Left colon (tissue), 2 donors: ENCODE data around the gene KIR3DL1. TPM values are rescaled to one million over a fixed set of nuclear protein-coding genes. Genes with fewer than 3 reads are reported as not detected.
"Not testable (repeated sequence)": the region's sequence is repeated elsewhere in the genome, so short reads cannot be mapped to it uniquely, and the experiment has no call there.

Experiments used
- ATAC-seq: fragments of 200-7000 bp; cut with Tn5 transposase; one replicate; pipeline ENCODE4 v1.9.1; 2020; ENCODE audit warnings: mild to moderate bottlenecking, moderate library complexity
- DNase-seq, 2 donors: peaks; one replicate each; pipeline ENCODE4 v3.0.0-alpha.2; 2020
- intact Hi-C, 2 donors: fragments of 100-400 bp; cut with DNase I in 1 of 2; cut with micrococcal nuclease in 1 of 2; formaldehyde crosslinking; loops; one replicate each; pipeline versions ENCODE4 v1.11.2 to v1.14.0; 2022; cut with DNase I, micrococcal nuclease
- total RNA-seq, 2 donors: library from RNA; stranded (reverse); fragmentation: NEBNext Ultra II Directional; extraction: Animal tissue kit (Norgen Biotek cat#: 25700); gene quantifications; one replicate each; pipeline ENCODE4 v1.2.1, GENCODE V29; 2021
- donor health status: DM: no; HTN: no; CAD: no.
- donor health status: DM: yes; HTN: yes; CAD: no.

Gene KIR3DL1
- total RNA-seq, 2 donors from 2014 or later: not detected

GRCh38 chr19:54805665-54806515 is 10.4 kb upstream of the KIR3DL1 start:
- DNase-seq (no peak), ATAC-seq (no peak)
- intact Hi-C loops: no loop called here

- DNase-seq (no peak), ATAC-seq (no peak)
- intact Hi-C loops: no loop called here
Measured at GRCh38 chr19:54806516-54806838, 9.8 kb upstream of the KIR3DL1 start.

- intact Hi-C loops, ATAC-seq, DNase-seq: not testable (repeated sequence)
Measured at GRCh38 chr19:54814571-54814970, 1.7 kb upstream of the KIR3DL1 start.

- DNase-seq: no peak
- ATAC-seq: no peak
- intact Hi-C loops: no loop called here
Measured at GRCh38 chr19:54817670-54818536, 1.6 kb downstream of the KIR3DL1 start.

- intact Hi-C loops, ATAC-seq, DNase-seq: not testable (repeated sequence)
Measured at GRCh38 chr19:54824416-54824815, 8.1 kb downstream of the KIR3DL1 start.

- intact Hi-C loops, ATAC-seq: not testable (repeated sequence)
Measured at GRCh38 chr19:54825326-54825725, 9.1 kb downstream of the KIR3DL1 start.

GRCh38 chr19:54828064-54828463 is 11.8 kb downstream of the KIR3DL1 start:
- ATAC-seq, DNase-seq, intact Hi-C loops: not testable (repeated sequence)

More at GRCh38 chr19:54825326-54825725, 9.1 kb downstream of the KIR3DL1 start:
- not testable (repeated sequence) for DNase-seq

- DNase-seq, intact Hi-C loops, ATAC-seq: not testable (repeated sequence)
Measured at GRCh38 chr19:54832496-54832895, 16.2 kb downstream of the KIR3DL1 start, which contains the start of gene KIR2DS4. KIR2DS4 (plus strand) TSS chr19:54832676.

GRCh38 chr19:54835126-54835525 is 18.9 kb downstream of the KIR3DL1 start:
- DNase-seq, ATAC-seq, intact Hi-C loops: not testable (repeated sequence)

GRCh38 chr19:54837522-54837921 is 21.3 kb downstream of the KIR3DL1 start:
- ATAC-seq, DNase-seq, intact Hi-C loops: not testable (repeated sequence)

GRCh38 chr19:54843171-54843570 is 26.9 kb downstream of the KIR3DL1 start:
- DNase-seq, ATAC-seq, intact Hi-C loops: not testable (repeated sequence)

GRCh38 chr19:54850061-54850640 is 33.9 kb downstream of the KIR3DL1 start, which contains the start of gene KIR3DL2:
KIR3DL2 (plus strand) TSS chr19:54850443; CDS start chr19:54850476, 33 bp downstream.
- DNase-seq, intact Hi-C loops, ATAC-seq: not testable (repeated sequence)

- intact Hi-C loops: no loop called here
- ATAC-seq (no peak), DNase-seq (no peak)
Measured at GRCh38 chr19:54850930-54851329, 34.7 kb downstream of the KIR3DL1 start.

- ATAC-seq (no peak), DNase-seq (no peak)
- intact Hi-C loops: no loop called here
Measured at GRCh38 chr19:54851353-54851752, 35.1 kb downstream of the KIR3DL1 start.

GRCh38 chr19:54855241-54855640 is 39.0 kb downstream of the KIR3DL1 start:
- intact Hi-C loops: not testable (repeated sequence)

GRCh38 chr19:54858476-54858875 is 42.2 kb downstream of the KIR3DL1 start:
- ATAC-seq, intact Hi-C loops, DNase-seq: not testable (repeated sequence)

More at GRCh38 chr19:54855241-54855640, 39.0 kb downstream of the KIR3DL1 start:
- not testable (repeated sequence) for ATAC-seq, DNase-seq

GRCh38 chr19:54859421-54859820 is 43.2 kb downstream of the KIR3DL1 start:
- ATAC-seq, intact Hi-C loops, DNase-seq: not testable (repeated sequence)

- DNase-seq, ATAC-seq, intact Hi-C loops: not testable (repeated sequence)
Measured at GRCh38 chr19:54863459-54863858, 47.2 kb downstream of the KIR3DL1 start.

- intact Hi-C loops: no loop called here
- DNase-seq: no peak
- ATAC-seq: no peak
Measured at GRCh38 chr19:54871696-54872095, 55.4 kb downstream of the KIR3DL1 start.
